HG03064 (cell line): ENCODE data around the gene MAPT.

Experiments
- ATAC-seq: cut with Tn5 transposase; IDR thresholded peaks from one replicate; pipeline ENCODE4 v1.9.1; 2021; ENCODE audit warnings: low read depth; ENCODE audit not compliant: unreplicated experiment

The MAPT gene

DNA sequence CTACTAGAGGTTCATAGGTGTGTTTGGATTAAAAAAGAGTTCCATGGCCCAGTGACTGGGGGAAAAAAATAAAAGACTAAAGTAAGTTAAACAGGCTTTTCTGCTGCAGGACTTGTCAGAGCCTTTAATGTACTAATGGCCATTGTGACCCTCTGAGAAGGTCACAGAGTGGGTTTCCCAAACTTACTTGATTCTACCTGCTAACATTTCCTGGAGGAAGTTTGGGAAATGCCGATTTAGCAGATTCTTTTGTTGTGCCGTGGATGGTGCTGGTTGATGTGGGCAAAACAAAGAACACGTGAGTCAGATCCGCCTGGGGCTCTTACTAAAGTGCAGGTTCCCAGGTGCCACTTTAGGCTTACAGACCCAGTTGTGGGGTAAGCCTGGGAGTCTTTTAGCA lies 91.1 kb downstream of the MAPT start:
- ATAC-seq: no peak

GRCh38 chr17:45986056-45986455 lies 91.7 kb downstream of the MAPT start:
- ATAC-seq: no peak

DNA sequence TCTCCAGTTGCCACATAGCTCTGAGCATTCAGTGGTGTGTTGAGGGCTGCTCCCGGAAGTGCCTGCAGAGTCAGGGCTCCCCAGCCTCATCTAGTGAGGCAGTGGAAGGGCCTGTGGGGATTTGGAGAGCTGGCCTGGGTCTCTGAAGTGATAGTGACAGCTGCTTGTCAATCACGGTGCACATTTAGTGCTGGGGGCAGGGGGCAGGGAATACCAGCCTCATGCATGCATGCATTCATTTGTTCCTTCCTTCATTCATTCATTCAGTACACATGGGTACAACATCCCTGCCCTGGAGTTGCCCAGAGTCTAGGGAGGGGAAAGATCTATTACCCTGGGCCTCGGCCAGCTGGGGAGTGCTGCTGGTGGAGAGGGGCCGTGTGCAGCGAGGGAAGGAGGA lies 93.4 kb downstream of the MAPT start:
- ATAC-seq: no peak

DNA sequence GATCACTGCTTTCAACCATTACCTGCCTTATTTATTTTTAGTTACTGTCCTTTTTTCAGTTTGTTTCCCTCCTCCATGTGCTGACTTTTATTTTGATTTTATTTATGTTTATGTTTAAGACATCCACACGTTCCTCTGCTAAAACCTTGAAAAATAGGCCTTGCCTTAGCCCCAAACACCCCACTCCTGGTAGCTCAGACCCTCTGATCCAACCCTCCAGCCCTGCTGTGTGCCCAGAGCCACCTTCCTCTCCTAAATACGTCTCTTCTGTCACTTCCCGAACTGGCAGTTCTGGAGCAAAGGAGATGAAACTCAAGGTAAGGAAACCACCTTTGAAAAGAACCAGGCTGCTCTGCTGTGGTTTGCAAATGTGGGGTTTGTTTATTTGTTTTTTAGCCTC lies 95.4 kb downstream of the MAPT start:
- ATAC-seq: no peak

- ATAC-seq: no peak
These were observed 96.5 kb downstream of the MAPT start for GRCh38 chr17:45990886-45991285.

GRCh38 chr17:45991341-45991740 lies 97.0 kb downstream of the MAPT start:
- ATAC-seq: no peak

GRCh38 chr17:45992175-45992574 lies 97.8 kb downstream of the MAPT start:
- ATAC-seq: no peak

- ATAC-seq: no peak
These were observed 98.5 kb downstream of the MAPT start for GRCh38 chr17:45992904-45993303.

- ATAC-seq: no peak
These were observed 99.7 kb downstream of the MAPT start for GRCh38 chr17:45993962-45994627.

DNA sequence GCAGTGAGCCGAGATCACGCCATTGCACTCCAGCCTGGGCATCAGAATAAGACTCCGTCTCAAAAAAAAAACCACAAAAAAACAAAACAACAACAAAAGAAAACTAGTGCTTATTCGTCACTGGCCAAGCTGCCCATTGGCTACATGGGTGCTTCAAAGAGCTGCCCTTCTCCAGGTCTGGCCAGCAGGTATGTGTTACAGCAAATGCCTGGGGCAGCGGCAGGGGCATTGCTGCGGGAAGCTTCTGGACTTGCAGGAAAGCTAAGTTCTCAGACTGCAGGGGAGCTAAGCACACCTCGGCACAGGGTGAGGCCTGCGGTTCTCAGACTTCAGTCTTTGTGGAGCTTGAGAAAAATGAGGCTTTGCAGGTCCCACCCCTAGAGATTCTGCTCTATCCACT lies 100.6 kb downstream of the MAPT start:
- ATAC-seq: no peak

GRCh38 chr17:45995627-45996270 lies 101.4 kb downstream of the MAPT start:
- no peak for ATAC-seq

GRCh38 chr17:45996282-45996937 lies 102.1 kb downstream of the MAPT start:
- ATAC-seq: no peak

DNA sequence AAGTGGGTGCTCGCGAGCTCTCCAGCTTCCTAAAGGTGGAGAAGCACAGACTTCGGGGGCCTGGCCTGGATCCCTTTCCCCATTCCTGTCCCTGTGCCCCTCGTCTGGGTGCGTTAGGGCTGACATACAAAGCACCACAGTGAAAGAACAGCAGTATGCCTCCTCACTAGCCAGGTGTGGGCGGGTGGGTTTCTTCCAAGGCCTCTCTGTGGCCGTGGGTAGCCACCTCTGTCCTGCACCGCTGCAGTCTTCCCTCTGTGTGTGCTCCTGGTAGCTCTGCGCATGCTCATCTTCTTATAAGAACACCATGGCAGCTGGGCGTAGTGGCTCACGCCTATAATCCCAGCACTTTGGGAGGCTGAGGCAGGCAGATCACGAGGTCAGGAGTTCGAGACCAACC lies 102.8 kb downstream of the MAPT start:
- no peak for ATAC-seq

- no peak for ATAC-seq
These were observed 103.3 kb downstream of the MAPT start for GRCh38 chr17:45997624-45998023.

GRCh38 chr17:45998987-45999899 lies 104.9 kb downstream of the MAPT start, which contains the start of gene STH:
Gene STH, plus strand, starts transcription at chr17:45999250. Its CDS starts 30 bp downstream, at chr17:45999280.
- no peak for ATAC-seq

DNA sequence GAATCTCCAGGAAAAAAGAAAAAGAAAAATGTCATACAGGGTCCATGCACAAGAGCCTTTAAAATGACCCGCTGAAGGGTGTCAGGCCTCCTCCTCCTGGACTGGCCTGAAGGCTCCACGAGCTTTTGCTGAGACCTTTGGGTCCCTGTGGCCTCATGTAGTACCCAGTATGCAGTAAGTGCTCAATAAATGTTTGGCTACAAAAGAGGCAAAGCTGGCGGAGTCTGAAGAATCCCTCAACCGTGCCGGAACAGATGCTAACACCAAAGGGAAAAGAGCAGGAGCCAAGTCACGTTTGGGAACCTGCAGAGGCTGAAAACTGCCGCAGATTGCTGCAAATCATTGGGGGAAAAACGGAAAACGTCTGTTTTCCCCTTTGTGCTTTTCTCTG lies 105.5 kb downstream of the MAPT start:
- ATAC-seq: no peak

GRCh38 chr17:46000292-46000691 lies 105.9 kb downstream of the MAPT start:
- no peak for ATAC-seq

GRCh38 chr17:46000757-46001156 lies 106.4 kb downstream of the MAPT start:
- ATAC-seq: no peak

DNA sequence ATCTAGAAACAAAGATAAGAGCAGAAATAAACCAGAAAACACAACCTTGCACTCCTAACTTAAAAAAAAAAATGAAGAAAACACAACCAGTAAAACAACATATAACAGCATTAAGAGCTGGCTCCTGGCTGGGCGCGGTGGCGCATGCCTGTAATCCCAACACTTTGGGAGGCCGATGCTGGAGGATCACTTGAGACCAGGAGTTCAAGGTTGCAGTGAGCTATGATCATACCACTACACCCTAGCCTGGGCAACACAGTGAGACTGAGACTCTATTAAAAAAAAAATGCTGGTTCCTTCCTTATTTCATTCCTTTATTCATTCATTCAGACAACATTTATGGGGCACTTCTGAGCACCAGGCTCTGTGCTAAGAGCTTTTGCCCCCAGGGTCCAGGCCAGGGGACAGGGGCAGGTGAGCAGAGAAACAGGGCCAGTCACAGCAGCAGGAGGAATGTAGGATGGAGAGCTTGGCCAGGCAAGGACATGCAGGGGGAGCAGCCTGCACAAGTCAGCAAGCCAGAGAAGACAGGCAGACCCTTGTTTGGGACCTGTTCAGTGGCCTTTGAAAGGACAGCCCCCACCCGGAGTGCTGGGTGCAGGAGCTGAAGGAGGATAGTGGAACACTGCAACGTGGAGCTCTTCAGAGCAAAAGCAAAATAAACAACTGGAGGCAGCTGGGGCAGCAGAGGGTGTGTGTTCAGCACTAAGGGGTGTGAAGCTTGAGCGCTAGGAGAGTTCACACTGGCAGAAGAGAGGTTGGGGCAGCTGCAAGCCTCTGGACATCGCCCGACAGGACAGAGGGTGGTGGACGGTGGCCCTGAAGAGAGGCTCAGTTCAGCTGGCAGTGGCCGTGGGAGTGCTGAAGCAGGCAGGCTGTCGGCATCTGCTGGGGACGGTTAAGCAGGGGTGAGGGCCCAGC lies 107.3 kb downstream of the MAPT start:
- no peak for ATAC-seq
